Endothelial cell of umbilical vein (primary cell): Measurements from ENCODE around the gene GAK. TPM values are rescaled to one million over a fixed set of nuclear protein-coding genes. Genes with fewer than 3 reads are reported as not detected.

Experiments used
- BruUV-seq: library from RNA; stranded (reverse); fragments of 400-500 nt; replicated peaks from 2 replicates; lab custom pipeline; 2021; lab: Mats Ljungman, UMichigan
- CTCF ChIA-PET: fragments of 300-600, 350-600 bp; sonication (Branson Sonifier 250); formaldehyde crosslinking; loops from one replicate; lab custom pipeline; 2021; ENCODE audit warnings: antibody characterized with exemption, inconsistent platforms; lab: Charles Lee
- POLR2A ChIA-PET: fragments of 300-600, 350-600 bp; sonication (Branson Sonifier 250); formaldehyde crosslinking; loops from one replicate; lab custom pipeline; 2021; ENCODE audit warnings: antibody characterized with exemption, inconsistent platforms; lab: Charles Lee
- DNase-seq: peaks from one replicate; pipeline ENCODE4 v3.0.0-alpha.2; 2011; ENCODE audit warnings: low read depth, low spot score
- FAIRE-seq: peaks from 2 replicates; lab custom pipeline; 2011; peaks lifted over from hg19 to GRCh38; lab: Jason Lieb, UNC
- H2AFZ ChIP-seq: 2 replicates; pipeline ENCODE4 v1.6.0; 2012; ENCODE audit warnings: low read depth, low read length, control low read depth, inconsistent platforms
- H3K27ac ChIP-seq: 2 replicates; pipeline ENCODE4 v1.5.1; 2011; ENCODE audit warnings: low read depth, mild to moderate bottlenecking, control low read depth, low read length, moderate library complexity; ENCODE audit not compliant: insufficient read depth
- H3K27me3 ChIP-seq, 2 experiments: 2 replicates each; pipeline versions ENCODE4 v1.6.0 to v1.6.1; 2011; ENCODE audit warnings: low read length in 2 of 2, mixed read lengths in 1 of 2; ENCODE audit not compliant: control insufficient read depth in 2 of 2, insufficient read depth in 2 of 2
- H3K36me3 ChIP-seq, 2 experiments: 2 replicates in 1 of 2; 3 replicates in 1 of 2; pipeline ENCODE4 v1.5.1; 2011; ENCODE audit warnings: low read length in 2 of 2, mild to moderate bottlenecking in 1 of 2, moderate library complexity in 1 of 2; ENCODE audit not compliant: control insufficient read depth in 2 of 2, insufficient read depth in 2 of 2; ENCODE audit errors: extremely low read depth in 1 of 2
- H3K4me1 ChIP-seq: 3 replicates; pipeline ENCODE4 v1.5.1; 2011; ENCODE audit warnings: mild to moderate bottlenecking, low read length; ENCODE audit not compliant: control insufficient read depth, insufficient read depth; ENCODE audit errors: extremely low read depth
- H3K4me2 ChIP-seq: 2 replicates; pipeline ENCODE4 v1.6.1; 2011; ENCODE audit warnings: low read length, control low read depth, mixed read lengths; ENCODE audit not compliant: insufficient read depth
- H3K4me3 ChIP-seq, 3 experiments: fragments of 200-600 bp in 1 of 3; sonication (generic), shearing (Covaris generic) in 1 of 3; replicated peaks in 1 of 3; 2 replicates each; pipeline ENCODE4 v1.5.1; 2011 to 2016; ENCODE audit warnings: control low read depth in 3 of 3, low read length in 3 of 3, mild to moderate bottlenecking in 2 of 3, inconsistent platforms in 1 of 3, low read depth in 1 of 3, moderate library complexity in 1 of 3; ENCODE audit not compliant: insufficient read depth in 1 of 3
- H3K79me2 ChIP-seq: 2 replicates; pipeline ENCODE4 v1.6.0; 2012; ENCODE audit warnings: low read length, inconsistent platforms; ENCODE audit not compliant: control insufficient read depth, insufficient read depth
- H3K9ac ChIP-seq: replicated peaks from 2 replicates; pipeline ENCODE3; 2011; ENCODE audit warnings: low read length, control low read depth; ENCODE audit not compliant: insufficient read depth; ENCODE audit errors: extremely low read depth
- H3K9me1 ChIP-seq: replicated peaks from 3 replicates; pipeline ENCODE4 v1.6.0; 2011; ENCODE audit warnings: mild to moderate bottlenecking, low read length; ENCODE audit not compliant: control insufficient read depth, insufficient read depth; ENCODE audit errors: extremely low read depth
- H3K9me3 ChIP-seq: replicated peaks from 2 replicates; pipeline ENCODE4 v1.5.1; 2012; ENCODE audit warnings: low read length, inconsistent platforms; ENCODE audit not compliant: control insufficient read depth, insufficient read depth
- H4K20me1 ChIP-seq: replicated peaks from 2 replicates; pipeline ENCODE3; 2011; ENCODE audit warnings: mild to moderate bottlenecking, low read length; ENCODE audit not compliant: control insufficient read depth, insufficient read depth; ENCODE audit errors: extremely low read depth
- CTCF ChIP-seq, 2 donors: IDR thresholded peaks; 1 replicate in 1 of 2; 2 replicates in 1 of 2; pipeline ENCODE4 v1.5.1; 2011; ENCODE audit warnings: low read length in 2 of 2, mild to moderate bottlenecking in 2 of 2, moderate library complexity in 2 of 2, control low read depth in 1 of 2, inconsistent platforms in 1 of 2, low read depth in 1 of 2; ENCODE audit not compliant: insufficient read depth in 1 of 2; ENCODE audit errors: extremely low read depth in 1 of 2
- EZH2 ChIP-seq: IDR thresholded peaks from 2 replicates; pipeline ENCODE4 v1.6.1; 2012; ENCODE audit warnings: borderline replicate concordance, low read depth, mild to moderate bottlenecking, moderate library complexity, low read length, inconsistent platforms; ENCODE audit not compliant: severe bottlenecking
- FOS ChIP-seq: IDR thresholded peaks from 2 replicates; pipeline ENCODE4 v1.6.1; 2011; ENCODE audit warnings: mild to moderate bottlenecking, low read length, moderate library complexity, borderline replicate concordance; ENCODE audit not compliant: insufficient read depth
- GATA2 ChIP-seq: IDR thresholded peaks from 2 replicates; pipeline ENCODE4 v1.7.0; 2011; ENCODE audit warnings: low read depth, mild to moderate bottlenecking, moderate library complexity, mixed read lengths, low read length; ENCODE audit not compliant: insufficient read length, insufficient read depth
- JUN ChIP-seq: IDR thresholded peaks from 2 replicates; pipeline ENCODE4 v1.6.1; 2011; ENCODE audit warnings: borderline replicate concordance, low read depth; ENCODE audit not compliant: insufficient read length, insufficient read depth
- MAX ChIP-seq: IDR thresholded peaks from 2 replicates; pipeline ENCODE4 v1.6.1; 2011; ENCODE audit not compliant: insufficient read depth, insufficient read length
- MYC ChIP-seq: IDR thresholded peaks from one replicate; pipeline ENCODE4 v1.6.1; 2011; ENCODE audit warnings: mild to moderate bottlenecking, low read depth, low read length
- POLR2A ChIP-seq: IDR thresholded peaks from 2 replicates; pipeline ENCODE4 v1.6.1; 2012; ENCODE audit warnings: low read depth, mild to moderate bottlenecking, control low read depth, low read length
- POLR2AphosphoS5 ChIP-seq: IDR thresholded peaks from 2 replicates; pipeline ENCODE4 v1.6.1; 2012; ENCODE audit warnings: low read depth, mild to moderate bottlenecking, control low read depth, low read length, moderate library complexity; ENCODE audit not compliant: insufficient read depth
- dilution Hi-C: fragments of 300-500 bp; cut with MboI; formaldehyde crosslinking; loops from one replicate; pipeline ENCODE4 v1.15.0; 2019; ENCODE audit warnings: low sequenced_read_pairs; ENCODE audit not compliant: extremely low pct_ligation_motif_present
- intact Hi-C: fragments of 100-400 bp; cut with micrococcal nuclease; formaldehyde crosslinking; loops from one replicate; pipeline ENCODE4 v1.10.0; 2022
- polyA plus RNA-seq, 4 experiments: library from polyadenylated mRNA; depleted of rRNA in 3 of 4; stranded (reverse) in 3 of 4; unstranded in 1 of 4; fragments of >200 nt; gene quantifications; 2 replicates each; pipeline versions ENCODE4 v1.2.1 to v1.2.3, GENCODE V29; 2011 to 2012; ENCODE audit warnings: missing spikeins in 1 of 4
- total RNA-seq: library from RNA; stranded (reverse); gene quantifications from 2 replicates; pipeline ENCODE4 v1.2.3, GENCODE V29; 2021

Gene GAK
- total and polyA plus RNA-seq, 2 donors (not counting 3 experiments of a cell fraction or from before 2014, with no cell fraction given): 49.6 to 109 TPM

- TF ChIP-seq JUN (no peak), CTCF (IDR thresholded peaks at IDR 0.05; ENCODE audit: extremely low read depth in 1 of 2, insufficient read depth in 1 of 2, low read depth in 1 of 2, low read length in 2 of 2) (no peak), EZH2 (no peak), POLR2AphosphoS5 (no peak), FOS (no peak), GATA2 (no peak), MYC (no peak), POLR2A (no peak), MAX (no peak)
- no peak overlapping the region for H3K4me3 ChIP-seq
- DNase-seq (no peak), FAIRE-seq (no peak)
- dilution Hi-C loops (no loop called here), intact Hi-C loops (no loop called here)
- no peaks in the 10 kb centered on the region for H3K79me2 ChIP-seq
- H3K9me3 ChIP-seq: no peaks in the 10 kb centered on the region
- H3K9me1 ChIP-seq: no peaks in the 10 kb centered on the region
- H3K27ac ChIP-seq: no peak overlapping the region
- H3K36me3 ChIP-seq: peaks cover 0 to 7% of the 10 kb centered on the region in 2 experiments
- no peaks in the 10 kb centered on the region for H3K4me1 ChIP-seq
- BruUV-seq: no TSS peak
- H3K27me3 ChIP-seq: no peaks in the 10 kb centered on the region
- no peak overlapping the region for H3K4me2 ChIP-seq
- H4K20me1 ChIP-seq: no peaks in the 10 kb centered on the region
- ChIA-PET POLR2A (no interaction called here), CTCF (no interaction called here)
- H3K9ac ChIP-seq: no peak overlapping the region
- H2AFZ ChIP-seq: no peak overlapping the region
Measured at GRCh38 chr4:955931-956381, 23.8 kb upstream of the GAK start.
